ENCODE data around the gene CERKL. TPM values are rescaled to one million over a fixed set of nuclear protein-coding genes. Genes with fewer than 3 reads are reported as not detected.

CERKL gene
- total RNA-seq, 2 experiments from 2014 or later, result not detected

DNA sequence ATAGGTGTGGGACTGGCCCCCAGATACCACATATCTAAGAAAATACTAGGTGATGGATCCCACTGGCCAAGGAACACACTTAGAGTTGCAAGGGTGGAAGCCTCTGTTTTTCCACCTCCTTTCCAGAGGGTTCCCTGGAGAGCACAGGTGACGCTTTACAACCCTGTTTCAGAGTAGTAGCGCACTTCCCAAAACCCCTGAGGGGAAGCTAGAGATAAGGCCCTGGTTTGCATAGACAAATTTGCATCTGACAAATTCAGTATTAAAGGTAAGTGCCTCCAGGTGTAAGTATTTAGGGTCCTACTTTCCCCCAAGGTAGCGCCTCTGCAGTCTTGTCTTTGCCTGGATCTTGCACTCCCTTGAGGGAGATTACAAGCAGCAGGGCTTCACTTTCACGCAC is 474 bp upstream of the CERKL start:
- Histone ChIP-seq H3K4me1 (ENCODE audit: insufficient read depth, low read length, poor library complexity, severe bottlenecking) (no peaks in the 10 kb centered on the region), H3K36me3 (ENCODE audit: insufficient read depth, low read length) (no peaks in the 10 kb centered on the region), H4K20me1 (ENCODE audit: insufficient read depth, low read length) (no peaks in the 10 kb centered on the region), H3K4me3 (ENCODE audit: low read depth, low read length, poor library complexity, severe bottlenecking) (no peak overlapping the region), H3K9me2 (ENCODE audit: insufficient read depth, low read length) (no peaks in the 10 kb centered on the region), H3K4me2 (ENCODE audit: low read length) (no peak overlapping the region), H3K9me3 (ENCODE audit: low read length) (no peaks in the 10 kb centered on the region), H3K79me2 (ENCODE audit: insufficient read depth, low read depth, low read length) (no peaks in the 10 kb centered on the region), H3K27ac (ENCODE audit: low read depth, low read length, poor library complexity, severe bottlenecking) (no peak overlapping the region), H2AFZ (ENCODE audit: low read length) (no peak overlapping the region)
- POLR2A ChIA-PET, result interaction anchor here (1.0 to 1.5 kb wide), 2 partner anchors 10 to 36 kb away, joined by 3 to 5 read pairs; no protein-coding TSS in a partner anchor
- BruUV-seq (replicated peaks), result no TSS peak
- CTCF ChIA-PET (ENCODE audit: unreplicated experiment), result no interaction called here
- intact Hi-C loops (cut with micrococcal nuclease; ENCODE audit: unreplicated experiment), result no loop called here
- no peak for DNase-seq (ENCODE audit: low spot score)
- no peak for TF ChIP-seq EZH2phosphoT487 (IDR thresholded peaks at IDR 0.05; ENCODE audit: borderline replicate concordance, low read depth, low read length)
- TF ChIP-seq, protein P1, sequence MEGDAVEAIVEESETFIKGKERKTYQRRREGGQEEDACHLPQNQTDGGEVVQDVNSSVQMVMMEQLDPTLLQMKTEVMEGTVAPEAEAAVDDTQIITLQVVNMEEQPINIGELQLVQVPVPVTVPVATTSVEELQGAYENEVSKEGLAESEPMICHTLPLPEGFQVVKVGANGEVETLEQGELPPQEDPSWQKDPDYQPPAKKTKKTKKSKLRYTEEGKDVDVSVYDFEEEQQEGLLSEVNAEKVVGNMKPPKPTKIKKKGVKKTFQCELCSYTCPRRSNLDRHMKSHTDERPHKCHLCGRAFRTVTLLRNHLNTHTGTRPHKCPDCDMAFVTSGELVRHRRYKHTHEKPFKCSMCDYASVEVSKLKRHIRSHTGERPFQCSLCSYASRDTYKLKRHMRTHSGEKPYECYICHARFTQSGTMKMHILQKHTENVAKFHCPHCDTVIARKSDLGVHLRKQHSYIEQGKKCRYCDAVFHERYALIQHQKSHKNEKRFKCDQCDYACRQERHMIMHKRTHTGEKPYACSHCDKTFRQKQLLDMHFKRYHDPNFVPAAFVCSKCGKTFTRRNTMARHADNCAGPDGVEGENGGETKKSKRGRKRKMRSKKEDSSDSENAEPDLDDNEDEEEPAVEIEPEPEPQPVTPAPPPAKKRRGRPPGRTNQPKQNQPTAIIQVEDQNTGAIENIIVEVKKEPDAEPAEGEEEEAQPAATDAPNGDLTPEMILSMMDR (conservative IDR thresholded peaks at IDR 0.05; ENCODE audit: low read length), result no peak

DNA sequence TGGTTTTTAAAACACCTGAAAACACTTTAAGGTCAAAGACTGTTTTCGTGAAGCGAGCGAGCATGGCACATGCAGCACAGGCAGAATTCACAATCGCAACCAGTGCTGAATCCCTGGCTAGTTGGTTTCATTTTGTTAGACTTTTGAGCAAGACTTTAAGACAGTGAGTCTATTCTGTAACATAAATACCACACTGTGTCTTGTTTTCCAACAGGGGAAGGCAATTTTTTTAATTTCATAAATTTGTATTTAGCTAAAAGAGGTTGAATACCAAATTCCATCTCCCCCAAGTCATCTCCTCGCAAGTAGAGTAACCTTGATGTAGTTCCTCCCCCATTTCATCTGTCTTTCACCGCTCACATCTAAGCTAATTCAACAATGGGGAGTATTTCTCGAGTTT is 1.4 kb downstream of the CERKL start:
- no peaks in the 10 kb centered on the region for H3K79me2 ChIP-seq (ENCODE audit: insufficient read depth, low read depth, low read length)
- no peak for DNase-seq (ENCODE audit: low spot score)
- no peak for TF ChIP-seq EZH2phosphoT487 (IDR thresholded peaks at IDR 0.05; ENCODE audit: borderline replicate concordance, low read depth, low read length)
- TF ChIP-seq, protein P1 (conservative IDR thresholded peaks at IDR 0.05; ENCODE audit: low read length), result no peak
- POLR2A ChIA-PET, result interaction anchor here (0.9 kb wide), 1 partner anchor 93 kb away, joined by 3 read pairs; no protein-coding TSS in a partner anchor
- no peaks in the 10 kb centered on the region for H3K36me3 ChIP-seq (ENCODE audit: insufficient read depth, low read length)
- no peak overlapping the region for H3K4me2 ChIP-seq (ENCODE audit: low read length)
- CTCF ChIA-PET (ENCODE audit: unreplicated experiment), result no interaction called here
- no peak overlapping the region for H3K4me3 ChIP-seq (ENCODE audit: low read depth, low read length, poor library complexity, severe bottlenecking)
- H3K9me2 ChIP-seq (ENCODE audit: insufficient read depth, low read length), result no peaks in the 10 kb centered on the region
- H2AFZ ChIP-seq (ENCODE audit: low read length), result no peak overlapping the region
- H3K4me1 ChIP-seq (ENCODE audit: insufficient read depth, low read length, poor library complexity, severe bottlenecking), result no peaks in the 10 kb centered on the region
- intact Hi-C loops (cut with micrococcal nuclease; ENCODE audit: unreplicated experiment), result no loop called here
- no TSS peak for BruUV-seq (replicated peaks)
- H4K20me1 ChIP-seq (ENCODE audit: insufficient read depth, low read length), result no peaks in the 10 kb centered on the region
- no peaks in the 10 kb centered on the region for H3K9me3 ChIP-seq (ENCODE audit: low read length)
- no peak overlapping the region for H3K27ac ChIP-seq (ENCODE audit: low read depth, low read length, poor library complexity, severe bottlenecking)

DNA sequence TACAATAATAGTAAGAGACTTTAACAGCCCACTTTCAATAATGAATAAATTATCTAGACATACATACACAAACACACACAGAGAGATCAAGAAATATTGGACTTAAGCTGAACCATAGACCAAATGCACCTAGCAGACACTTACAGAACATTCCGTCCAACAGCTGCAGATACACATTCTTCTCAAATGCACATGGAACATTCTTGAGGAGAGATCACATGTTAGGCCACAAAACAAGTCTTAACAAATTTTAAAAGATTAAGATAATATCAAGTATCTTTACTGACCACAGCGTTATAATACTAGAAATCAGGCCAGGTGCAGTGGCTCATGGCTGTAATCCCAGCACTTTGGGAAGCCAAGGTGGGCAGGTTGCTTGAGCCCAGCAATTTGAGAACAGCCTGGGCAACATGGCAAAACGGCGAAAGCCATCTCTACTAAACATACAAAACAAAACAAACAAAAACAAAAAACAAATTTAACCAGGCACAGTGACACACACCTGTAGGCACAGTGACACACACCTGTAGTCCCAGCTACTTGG is 7.4 kb downstream of the CERKL start:
- Histone ChIP-seq H2AFZ (ENCODE audit: low read length) (no peak overlapping the region), H3K9me3 (ENCODE audit: low read length) (no peaks in the 10 kb centered on the region), H3K4me2 (ENCODE audit: low read length) (no peak overlapping the region), H3K4me3 (ENCODE audit: low read depth, low read length, poor library complexity, severe bottlenecking) (no peak overlapping the region), H3K4me1 (ENCODE audit: insufficient read depth, low read length, poor library complexity, severe bottlenecking) (no peaks in the 10 kb centered on the region), H3K27ac (ENCODE audit: low read depth, low read length, poor library complexity, severe bottlenecking) (no peak overlapping the region), H3K79me2 (ENCODE audit: insufficient read depth, low read depth, low read length) (no peaks in the 10 kb centered on the region), H3K9me2 (ENCODE audit: insufficient read depth, low read length) (no peaks in the 10 kb centered on the region), H3K36me3 (ENCODE audit: insufficient read depth, low read length) (no peaks in the 10 kb centered on the region), H4K20me1 (ENCODE audit: insufficient read depth, low read length) (no peaks in the 10 kb centered on the region)
- DNase-seq (ENCODE audit: low spot score), result no peak
- BruUV-seq (replicated peaks), result no TSS peak
- ChIA-PET CTCF (ENCODE audit: unreplicated experiment) (no interaction called here), POLR2A (interaction anchor here (0.5 to 1.6 kb wide), 4 partner anchors 9 to 183 kb away, joined by 3 to 7 read pairs (median 4); no protein-coding TSS in a partner anchor)
- no peak for TF ChIP-seq EZH2phosphoT487 (IDR thresholded peaks at IDR 0.05; ENCODE audit: borderline replicate concordance, low read depth, low read length)
- TF ChIP-seq, protein P1 (conservative IDR thresholded peaks at IDR 0.05; ENCODE audit: low read length), result no peak
- intact Hi-C loops (cut with micrococcal nuclease; ENCODE audit: unreplicated experiment), result no loop called here
